Endothelial cell (in vitro differentiated cells): ENCODE results near the gene WSCD2. TPM values are rescaled to one million over a fixed set of nuclear protein-coding genes. Genes with fewer than 3 reads are reported as not detected.

Source experiments
- DNase-seq: peaks from one replicate; pipeline ENCODE4 v3.0.0; 2021; ENCODE audit warnings: low spot score
- H3K27ac Mint-ChIP-seq: one replicate; pipeline ENCODE4 v1.8.0; 2021; ENCODE audit warnings: mixed read lengths, inconsistent platforms; ENCODE audit not compliant: unreplicated experiment
- H3K27me3 Mint-ChIP-seq: one replicate; pipeline ENCODE4 v1.8.0; 2021; ENCODE audit warnings: mild to moderate bottlenecking, moderate library complexity, mixed read lengths, inconsistent platforms; ENCODE audit not compliant: unreplicated experiment
- H3K36me3 Mint-ChIP-seq: one replicate; pipeline ENCODE4 v1.8.0; 2021; ENCODE audit warnings: mild to moderate bottlenecking, low read depth, mixed read lengths, inconsistent platforms; ENCODE audit not compliant: unreplicated experiment
- H3K4me1 Mint-ChIP-seq: one replicate; pipeline ENCODE4 v1.8.0; 2021; ENCODE audit warnings: mild to moderate bottlenecking, mixed read lengths, inconsistent platforms; ENCODE audit not compliant: unreplicated experiment
- H3K4me3 Mint-ChIP-seq: one replicate; pipeline ENCODE4 v1.8.0; 2021; ENCODE audit warnings: mild to moderate bottlenecking, mixed read lengths, inconsistent platforms; ENCODE audit not compliant: unreplicated experiment
- H3K9me3 Mint-ChIP-seq: one replicate; pipeline ENCODE4 v1.8.0; 2021; ENCODE audit warnings: mixed read lengths, inconsistent platforms; ENCODE audit not compliant: unreplicated experiment
- total RNA-seq: library from RNA; stranded (reverse); fragmentation: NEBNext Ultra II Directional; extraction: Animal tissue kit (Norgen Biotek cat#: 25700); gene quantifications from one replicate; pipeline ENCODE4 v1.2.1, GENCODE V29; 2021; ENCODE audit not compliant: unreplicated experiment
- TF ChIP-seq, protein P1 (sequence below): fragments of 200-600 bp; sonication (generic); IDR thresholded peaks from one replicate; pipeline ENCODE4 v1.5.0; 2021; ENCODE audit warnings: antibody characterized with exemption; ENCODE audit not compliant: unreplicated experiment

Gene WSCD2
- total RNA-seq, 1 donor from 2014 or later, result not detected

- Mint-ChIP-seq H3K4me1 (peaks cover 27% of the 10 kb centered on the region), H3K4me3 (no peak overlapping the region), H3K9me3 (no peaks in the 10 kb centered on the region), H3K27ac (no peak overlapping the region), H3K36me3 (peaks cover 4% of the 10 kb centered on the region), H3K27me3 (peaks cover 9% of the 10 kb centered on the region)
- TF ChIP-seq, protein P1, sequence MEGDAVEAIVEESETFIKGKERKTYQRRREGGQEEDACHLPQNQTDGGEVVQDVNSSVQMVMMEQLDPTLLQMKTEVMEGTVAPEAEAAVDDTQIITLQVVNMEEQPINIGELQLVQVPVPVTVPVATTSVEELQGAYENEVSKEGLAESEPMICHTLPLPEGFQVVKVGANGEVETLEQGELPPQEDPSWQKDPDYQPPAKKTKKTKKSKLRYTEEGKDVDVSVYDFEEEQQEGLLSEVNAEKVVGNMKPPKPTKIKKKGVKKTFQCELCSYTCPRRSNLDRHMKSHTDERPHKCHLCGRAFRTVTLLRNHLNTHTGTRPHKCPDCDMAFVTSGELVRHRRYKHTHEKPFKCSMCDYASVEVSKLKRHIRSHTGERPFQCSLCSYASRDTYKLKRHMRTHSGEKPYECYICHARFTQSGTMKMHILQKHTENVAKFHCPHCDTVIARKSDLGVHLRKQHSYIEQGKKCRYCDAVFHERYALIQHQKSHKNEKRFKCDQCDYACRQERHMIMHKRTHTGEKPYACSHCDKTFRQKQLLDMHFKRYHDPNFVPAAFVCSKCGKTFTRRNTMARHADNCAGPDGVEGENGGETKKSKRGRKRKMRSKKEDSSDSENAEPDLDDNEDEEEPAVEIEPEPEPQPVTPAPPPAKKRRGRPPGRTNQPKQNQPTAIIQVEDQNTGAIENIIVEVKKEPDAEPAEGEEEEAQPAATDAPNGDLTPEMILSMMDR, result no peak
- DNase-seq, result no peak
Observed at GRCh38 chr12:108254517-108255251, 125.6 kb downstream of the WSCD2 start.

DNA sequence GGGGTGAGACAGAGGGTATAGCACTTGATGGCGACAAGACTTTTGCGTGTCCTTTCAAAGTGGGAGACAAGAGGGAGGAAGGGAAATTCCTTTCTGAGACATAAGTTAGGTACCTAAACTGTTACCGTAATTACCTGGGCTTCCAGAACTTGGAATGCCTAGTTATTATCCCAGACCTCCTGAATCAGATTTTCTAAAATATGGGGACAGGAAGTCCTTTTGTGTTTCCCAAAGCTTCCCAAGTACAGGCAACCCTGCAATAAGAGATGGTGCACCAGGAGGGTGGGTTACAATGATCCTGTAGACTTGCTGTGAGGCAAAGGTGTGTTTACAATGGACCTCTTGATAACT is 126.1 kb downstream of the WSCD2 start:
- H3K27ac Mint-ChIP-seq, result no peak overlapping the region
- TF ChIP-seq, protein P1, result no peak
- no peaks in the 10 kb centered on the region for H3K9me3 Mint-ChIP-seq
- no peak overlapping the region for H3K4me3 Mint-ChIP-seq
- peaks cover 9% of the 10 kb centered on the region for H3K27me3 Mint-ChIP-seq
- H3K36me3 Mint-ChIP-seq, result no peaks in the 10 kb centered on the region
- DNase-seq, result no peak
- peaks cover 27% of the 10 kb centered on the region for H3K4me1 Mint-ChIP-seq

DNA sequence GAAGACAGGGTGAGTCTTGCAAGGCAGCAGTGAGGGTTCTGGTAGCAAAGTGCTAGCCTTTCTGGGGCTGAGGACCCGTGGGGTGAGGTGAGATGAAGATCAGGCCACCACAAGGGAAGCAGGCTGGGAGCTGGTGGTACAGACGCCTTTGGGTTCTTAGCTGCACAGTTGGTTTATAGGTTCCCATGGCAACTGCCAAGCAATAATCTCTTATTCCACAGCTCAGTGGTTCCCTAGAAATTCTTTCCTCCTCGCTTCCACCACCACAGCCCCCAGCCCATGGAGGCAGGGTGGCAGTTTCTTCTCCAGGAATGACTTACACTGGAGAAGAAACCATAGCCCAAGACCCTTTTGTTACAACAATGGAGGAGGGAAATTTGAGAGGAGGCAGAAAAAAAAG is 127.9 kb downstream of the WSCD2 start:
- peaks cover 24% of the 10 kb centered on the region for H3K4me1 Mint-ChIP-seq
- peak overlapping the region; percentile 39 for H3K27ac Mint-ChIP-seq
- DNase-seq, result no peak
- no peaks in the 10 kb centered on the region for H3K36me3 Mint-ChIP-seq
- H3K27me3 Mint-ChIP-seq, result peaks cover 8% of the 10 kb centered on the region
- no peak overlapping the region for H3K4me3 Mint-ChIP-seq
- no peaks in the 10 kb centered on the region for H3K9me3 Mint-ChIP-seq
- TF ChIP-seq, protein P1, result no peak

DNA sequence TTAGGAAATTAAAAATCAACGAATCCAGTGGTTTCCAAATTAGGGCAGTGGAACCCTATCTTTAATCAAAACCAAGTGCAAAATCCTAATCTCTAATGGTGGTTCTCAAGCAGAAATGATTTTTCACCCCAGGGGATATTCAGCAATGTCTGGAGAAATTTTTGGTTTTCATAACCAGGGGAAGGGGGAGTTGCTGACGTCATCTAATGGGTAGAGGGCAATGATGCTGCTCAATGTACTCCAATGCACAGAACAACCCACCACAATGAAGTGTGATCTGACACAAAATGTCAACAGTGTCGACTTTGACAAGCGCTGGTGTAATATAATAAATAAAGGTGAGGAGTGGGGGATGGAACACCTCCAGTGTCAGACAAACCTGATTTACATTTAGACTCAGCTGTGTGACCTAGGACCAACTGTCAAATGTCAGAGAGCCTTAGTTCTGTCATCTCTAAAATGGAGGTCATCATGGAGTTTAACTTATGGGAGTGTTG is 128.6 kb downstream of the WSCD2 start:
- Mint-ChIP-seq H3K27me3 (peaks cover 3% of the 10 kb centered on the region), H3K9me3 (no peaks in the 10 kb centered on the region), H3K27ac (no peak overlapping the region), H3K36me3 (no peaks in the 10 kb centered on the region), H3K4me3 (no peak overlapping the region), H3K4me1 (peaks cover 18% of the 10 kb centered on the region)
- no peak for DNase-seq
- TF ChIP-seq, protein P1, result no peak

GRCh38 chr12:108260039-108260438 is 131.0 kb downstream of the WSCD2 start:
- DNase-seq, result no peak
- peaks cover 5% of the 10 kb centered on the region for H3K27me3 Mint-ChIP-seq
- no peak overlapping the region for H3K4me3 Mint-ChIP-seq
- H3K9me3 Mint-ChIP-seq, result no peaks in the 10 kb centered on the region
- no peaks in the 10 kb centered on the region for H3K36me3 Mint-ChIP-seq
- TF ChIP-seq, protein P1, result no peak
- H3K4me1 Mint-ChIP-seq, result peaks cover 3% of the 10 kb centered on the region
- H3K27ac Mint-ChIP-seq, result no peak overlapping the region
